Measurements from ENCODE around the gene WDR64.
"Not testable (repeated sequence)": the region's sequence is repeated elsewhere in the genome, so short reads cannot be mapped to it uniquely, and the experiment has no call there.

Gene WDR64

GRCh38 chr1:241813768-241814320, 161.8 kb downstream of the WDR64 start:
- no peak for DNase-seq

DNA sequence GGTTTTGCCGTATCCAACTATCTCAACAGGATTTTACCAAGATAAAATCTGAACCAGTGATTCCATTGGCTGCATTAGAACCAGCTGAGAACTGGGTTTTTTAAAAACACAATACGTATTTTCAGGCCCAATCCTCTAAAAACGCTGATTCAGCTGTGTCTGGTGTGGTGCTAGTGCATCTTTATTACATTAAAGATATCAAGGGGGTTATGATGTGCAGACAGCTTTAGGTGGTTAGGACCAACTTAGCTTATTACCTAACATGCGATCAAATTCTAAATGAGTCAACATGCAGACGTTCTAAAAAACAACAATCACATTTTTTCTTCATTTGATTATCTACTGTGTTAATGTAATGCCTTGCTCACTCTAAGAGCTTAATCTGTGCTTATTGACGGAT, 163.9 kb downstream of the WDR64 start:
- DNase-seq, result no peak

- no peak for DNase-seq
Observed at GRCh38 chr1:241817331-241817792, 165.3 kb downstream of the WDR64 start.

DNA sequence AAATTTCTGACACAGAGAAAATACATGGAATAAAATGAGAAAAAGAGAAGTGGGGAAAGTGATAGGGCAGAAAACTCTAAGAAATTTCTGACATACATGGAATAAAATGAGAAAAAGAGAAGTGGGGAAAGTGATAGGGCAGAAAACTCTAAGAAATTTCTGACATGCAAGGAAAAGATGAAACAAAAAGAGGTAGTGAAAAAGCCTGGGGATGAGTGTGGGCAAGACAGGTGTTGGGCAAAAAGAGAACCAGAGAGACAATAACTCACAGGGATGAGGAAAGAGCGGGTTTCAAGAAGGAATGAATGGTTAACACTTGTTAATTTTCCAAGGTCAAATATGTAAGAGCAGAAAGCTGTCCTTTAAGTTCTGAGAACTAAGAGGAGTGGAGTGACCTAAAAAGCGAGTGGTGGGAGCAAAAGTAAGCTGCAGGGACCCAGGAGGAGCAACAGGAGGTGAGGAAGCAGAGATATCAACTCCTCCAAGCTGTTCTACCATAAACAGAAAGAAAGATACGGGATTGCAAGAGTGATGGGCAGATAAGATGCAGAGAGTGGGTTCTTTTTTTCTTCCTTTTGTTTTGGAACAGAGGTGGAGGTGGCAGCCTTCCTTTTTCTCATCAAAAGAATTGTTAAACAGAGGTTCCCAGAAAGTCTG, 166.0 kb downstream of the WDR64 start:
- no peak for DNase-seq

- DNase-seq, result no peak
Observed at GRCh38 chr1:241819340-241819866, 167.3 kb downstream of the WDR64 start.

DNA sequence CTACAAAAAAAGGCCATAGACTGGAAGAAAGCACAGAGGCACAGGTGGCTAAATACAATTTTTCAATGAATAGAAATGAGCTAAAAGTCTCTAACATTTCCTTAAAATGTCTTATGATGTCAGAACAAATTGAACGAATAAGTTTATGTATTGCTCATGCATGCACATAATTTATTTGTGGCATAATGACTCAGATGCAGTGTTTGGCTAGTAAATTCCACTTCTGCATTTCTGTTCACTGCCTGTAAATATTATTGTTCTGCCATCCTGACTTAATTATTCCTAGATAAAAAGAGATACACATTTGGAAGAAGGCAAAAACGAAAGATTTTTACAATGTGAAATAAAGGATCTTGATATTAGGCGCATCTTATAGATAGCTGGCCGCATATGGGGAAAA, 169.3 kb downstream of the WDR64 start:
- DNase-seq, result no peak

- DNase-seq, result no peak
Observed at GRCh38 chr1:241822846-241823245, 170.8 kb downstream of the WDR64 start.

GRCh38 chr1:241823925-241824324, 171.8 kb downstream of the WDR64 start:
- DNase-seq, result no peak

DNA sequence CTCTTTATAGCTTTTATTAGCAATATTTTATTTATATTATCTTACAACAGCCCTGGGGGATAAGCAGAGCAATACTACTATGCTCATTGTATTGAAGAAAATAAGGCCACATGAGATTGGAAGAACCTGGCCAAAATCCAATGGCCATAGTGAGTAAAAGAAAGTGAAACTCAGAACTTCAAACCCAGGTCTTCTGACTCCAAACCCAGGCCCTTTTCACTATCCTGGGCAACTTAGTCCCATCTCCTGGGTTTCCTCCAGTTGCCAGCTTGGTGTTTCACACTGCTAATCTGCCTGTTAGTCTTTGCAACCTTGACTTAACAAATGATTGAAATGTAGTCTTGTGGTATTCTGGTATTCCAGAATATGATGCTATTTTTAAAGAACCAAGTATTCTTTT, 173.5 kb downstream of the WDR64 start:
- no peak for DNase-seq

GRCh38 chr1:241826613-241827012, 174.5 kb downstream of the WDR64 start:
- not testable (repeated sequence) for DNase-seq

GRCh38 chr1:241827264-241827663, 175.2 kb downstream of the WDR64 start:
- no peak for DNase-seq

- DNase-seq, result no peak
Observed at GRCh38 chr1:241828463-241829021, 176.5 kb downstream of the WDR64 start.

DNA sequence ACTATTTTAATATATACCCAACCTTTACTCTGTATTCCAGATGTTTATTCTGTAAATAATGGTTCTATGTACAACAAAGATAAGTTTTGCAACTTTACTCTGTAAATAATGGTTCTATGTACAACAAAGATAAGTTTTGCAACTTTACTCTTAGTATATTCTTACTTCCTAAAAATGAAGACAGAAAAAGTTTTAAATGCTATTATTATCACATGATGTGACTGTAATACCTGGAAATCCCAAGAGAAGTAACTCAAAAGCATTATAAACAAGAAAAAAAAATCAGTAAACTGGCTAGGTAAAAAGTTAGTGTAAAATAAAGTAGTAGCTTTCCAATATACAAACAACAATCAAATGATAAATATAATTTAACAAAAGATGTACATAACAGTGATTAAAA, 177.4 kb downstream of the WDR64 start:
- no peak for DNase-seq

DNA sequence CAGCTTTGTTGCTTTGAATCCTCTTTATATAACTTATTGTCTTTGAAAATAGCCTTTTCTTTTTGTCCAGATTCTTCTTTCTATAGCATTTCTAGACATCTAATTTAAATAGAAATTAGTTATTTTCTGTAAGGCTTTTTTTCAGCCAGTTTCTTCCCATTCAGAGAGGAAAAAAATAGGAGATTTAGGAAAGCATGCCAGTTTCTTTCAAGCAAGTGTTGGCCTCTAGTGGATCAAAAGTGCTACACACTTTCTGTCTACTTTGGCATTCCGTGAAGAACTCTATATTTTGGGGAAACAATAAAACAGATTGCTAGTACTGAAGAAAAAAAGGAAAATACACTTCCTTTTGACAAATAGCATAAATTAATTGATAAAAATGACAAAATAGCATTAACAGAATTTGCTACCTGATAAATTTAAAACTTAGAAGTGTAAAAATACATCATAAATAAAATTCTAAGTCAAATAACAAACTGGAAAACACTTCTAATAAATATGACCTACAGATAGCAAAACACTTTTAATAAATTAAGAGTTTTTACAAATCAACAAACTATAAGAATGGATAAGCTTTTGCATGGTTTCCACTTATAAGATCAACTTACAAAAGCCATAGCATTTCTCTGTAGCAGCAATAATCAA, 182.8 kb downstream of the WDR64 start:
- peak; percentile 34 for DNase-seq

DNA sequence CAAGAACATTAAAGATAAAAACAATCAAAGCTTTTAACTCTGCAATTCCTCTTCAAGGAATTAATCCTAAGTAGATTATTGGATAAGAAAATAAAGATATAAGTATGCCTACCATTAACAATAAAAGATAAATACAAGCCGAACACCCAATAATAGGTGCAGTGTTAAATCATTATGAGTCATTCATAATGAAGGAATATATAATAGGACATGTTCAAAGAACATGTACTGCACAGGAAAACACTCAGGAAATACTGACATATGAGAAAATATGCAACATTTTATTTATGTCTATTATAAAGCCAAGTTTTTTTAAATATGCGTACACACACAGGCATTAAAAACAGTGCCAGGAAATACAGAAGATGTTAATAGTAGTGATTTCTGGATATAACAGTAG, 184.9 kb downstream of the WDR64 start:
- DNase-seq, result no peak

GRCh38 chr1:241837416-241837815, 185.3 kb downstream of the WDR64 start:
- DNase-seq, result no peak

DNA sequence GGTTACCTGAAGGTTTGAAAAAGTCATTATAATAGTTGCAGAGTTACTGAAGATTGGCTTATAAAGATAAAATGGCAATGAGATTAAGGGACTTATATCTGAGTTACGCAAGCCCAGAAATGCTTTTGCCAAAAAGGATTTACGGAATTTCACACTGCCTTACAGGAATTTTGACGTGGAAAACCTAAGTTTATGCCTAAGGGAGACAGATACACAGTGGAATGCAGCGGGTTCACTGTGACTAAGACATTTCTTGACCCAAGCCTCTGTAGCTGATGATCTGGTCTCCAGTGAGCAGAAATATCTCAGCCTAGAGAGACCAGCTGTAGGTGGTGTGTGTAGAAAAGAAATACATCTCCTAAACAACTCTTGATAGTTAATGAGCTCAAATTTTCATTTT, 185.8 kb downstream of the WDR64 start:
- DNase-seq, result no peak

GRCh38 chr1:241838897-241839296, 186.8 kb downstream of the WDR64 start:
- DNase-seq, result no peak

- DNase-seq, result no peak
Observed at GRCh38 chr1:241839369-241839979, 187.4 kb downstream of the WDR64 start.

DNA sequence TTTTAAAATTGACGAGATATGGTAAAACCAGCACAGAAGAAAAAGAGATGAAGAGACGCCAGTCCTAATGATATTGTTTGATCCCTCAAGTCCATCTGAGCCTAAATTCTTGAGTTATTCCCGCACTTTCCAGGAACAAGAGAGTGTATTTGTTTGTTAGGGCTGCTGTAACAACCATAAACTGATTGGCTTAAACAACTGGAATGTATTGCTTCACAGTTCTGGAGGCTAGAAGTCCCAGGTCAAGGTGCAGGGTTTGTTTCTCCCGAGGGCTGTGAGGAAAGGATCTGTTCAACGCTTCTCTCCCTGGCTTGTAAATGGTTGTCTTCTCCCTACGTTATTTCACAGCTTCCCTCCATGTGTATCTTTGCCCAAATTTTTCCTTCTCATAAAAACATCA, 188.1 kb downstream of the WDR64 start:
- DNase-seq, result no peak

- DNase-seq, result no peak
Observed at GRCh38 chr1:241841691-241842090, 189.6 kb downstream of the WDR64 start.

GRCh38 chr1:241842565-241842964, 190.5 kb downstream of the WDR64 start:
- DNase-seq, result no peak

DNA sequence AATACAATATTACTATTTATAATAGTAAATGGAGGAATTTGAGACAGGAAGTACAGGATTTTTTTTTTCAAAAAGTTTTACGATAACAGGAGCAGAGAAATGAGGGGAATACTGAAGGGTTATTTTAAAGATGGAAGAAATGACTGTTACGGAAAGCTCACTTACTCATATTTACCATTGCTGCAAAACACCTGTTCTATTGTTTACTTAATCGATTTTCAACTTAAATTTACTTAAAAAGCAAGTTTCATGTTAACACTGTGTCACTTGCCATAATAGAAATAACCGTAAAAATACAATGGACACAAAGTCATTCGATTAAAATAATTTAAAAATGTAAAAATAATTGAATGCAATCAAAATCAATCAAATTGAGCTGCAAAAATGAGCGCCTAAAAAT, 192.5 kb downstream of the WDR64 start:
- DNase-seq, result no peak
